Right kidney (tissue), 1 donor: ENCODE data around the gene LAD1.
A peak's percentile ranks its signal among the peaks of the same experiment; 100 is the strongest.

Experiments used
- DNase-seq: peaks from one replicate; pipeline ENCODE4 v3.0.0-alpha.2; 2016

The LAD1 gene

DNA sequence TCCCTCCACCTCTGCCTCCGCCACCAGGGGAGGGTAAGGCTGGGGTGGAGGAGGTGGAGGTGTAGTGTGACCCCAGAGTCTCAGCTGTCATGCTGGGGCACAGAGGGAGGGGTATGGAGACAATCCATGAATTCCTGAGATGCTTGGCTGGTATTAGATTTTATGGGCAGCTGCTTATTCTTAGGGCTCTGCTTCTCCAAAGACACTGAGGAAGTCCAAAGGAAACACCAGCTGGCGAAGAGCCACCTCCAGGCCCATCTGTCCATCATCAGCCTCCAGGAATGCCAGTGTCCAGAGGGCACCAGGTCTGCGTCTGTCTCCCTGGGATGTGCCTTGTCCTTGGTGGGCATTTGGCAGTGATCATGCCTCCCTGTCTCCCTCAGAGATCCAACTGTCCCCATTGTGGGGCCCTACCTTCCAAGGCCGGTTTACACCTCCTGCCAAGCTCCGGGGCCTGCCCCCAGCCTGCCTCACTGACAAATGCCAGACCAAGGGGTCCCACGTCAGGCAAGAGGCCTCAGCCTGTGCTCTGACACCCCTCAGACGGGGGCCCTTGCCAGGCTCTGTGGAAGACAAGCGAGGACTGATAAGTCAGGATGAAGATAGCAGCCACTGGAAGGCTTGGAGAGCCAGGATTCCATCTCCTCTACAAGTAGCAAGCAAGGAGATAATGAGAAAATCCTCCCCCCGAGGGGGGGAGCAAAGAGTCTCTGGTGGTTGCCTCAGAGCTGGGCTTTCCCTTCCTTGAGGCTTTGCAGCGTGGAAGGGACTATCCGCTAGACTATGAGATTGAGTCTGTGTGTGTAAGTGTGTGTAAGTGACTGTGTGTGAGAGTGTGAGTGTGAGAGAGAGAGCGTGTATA is 20.9 kb upstream of the LAD1 start:
- DNase-seq = no peak

DNA sequence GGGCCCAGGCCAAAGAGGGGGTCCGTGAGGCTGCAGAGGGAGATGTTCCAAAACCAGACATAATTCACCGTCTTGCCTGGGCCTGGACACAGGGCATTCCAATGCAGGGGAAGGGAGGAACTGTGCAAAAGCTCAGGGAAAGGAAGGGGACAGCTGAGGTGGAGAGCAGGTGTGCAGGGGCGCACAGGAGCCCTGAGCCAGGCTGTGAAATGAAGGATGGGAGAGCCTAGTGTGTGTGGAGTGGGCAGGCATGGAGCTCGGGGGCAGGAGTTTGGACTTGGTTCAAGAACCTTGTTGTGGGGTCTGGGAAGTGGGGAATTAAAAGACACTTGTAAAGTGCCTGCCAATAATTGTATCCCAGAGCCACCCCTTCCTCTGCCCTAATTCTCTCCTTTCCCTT is 20.1 kb upstream of the LAD1 start:
- no peak for DNase-seq

DNA sequence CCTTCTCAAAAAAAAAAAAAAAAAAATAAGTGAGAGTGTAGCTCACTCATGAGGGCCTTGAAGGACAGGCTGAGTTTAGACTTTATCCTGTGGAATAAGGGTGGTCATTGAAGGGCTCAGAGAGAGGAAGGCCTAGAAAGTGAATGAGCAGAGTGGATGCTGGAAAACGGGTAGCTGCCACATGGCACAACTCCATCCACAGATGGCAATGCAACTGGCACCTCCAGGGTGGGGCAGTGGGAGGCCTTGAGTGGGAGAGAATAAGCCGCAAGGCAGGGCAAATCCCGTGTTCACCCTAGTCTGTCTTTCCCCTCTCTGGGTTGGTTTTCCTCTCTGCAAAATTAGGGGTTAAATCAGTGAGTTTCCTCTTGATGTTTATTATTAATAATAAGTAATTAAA is 19.3 kb upstream of the LAD1 start:
- no peak for DNase-seq

DNA sequence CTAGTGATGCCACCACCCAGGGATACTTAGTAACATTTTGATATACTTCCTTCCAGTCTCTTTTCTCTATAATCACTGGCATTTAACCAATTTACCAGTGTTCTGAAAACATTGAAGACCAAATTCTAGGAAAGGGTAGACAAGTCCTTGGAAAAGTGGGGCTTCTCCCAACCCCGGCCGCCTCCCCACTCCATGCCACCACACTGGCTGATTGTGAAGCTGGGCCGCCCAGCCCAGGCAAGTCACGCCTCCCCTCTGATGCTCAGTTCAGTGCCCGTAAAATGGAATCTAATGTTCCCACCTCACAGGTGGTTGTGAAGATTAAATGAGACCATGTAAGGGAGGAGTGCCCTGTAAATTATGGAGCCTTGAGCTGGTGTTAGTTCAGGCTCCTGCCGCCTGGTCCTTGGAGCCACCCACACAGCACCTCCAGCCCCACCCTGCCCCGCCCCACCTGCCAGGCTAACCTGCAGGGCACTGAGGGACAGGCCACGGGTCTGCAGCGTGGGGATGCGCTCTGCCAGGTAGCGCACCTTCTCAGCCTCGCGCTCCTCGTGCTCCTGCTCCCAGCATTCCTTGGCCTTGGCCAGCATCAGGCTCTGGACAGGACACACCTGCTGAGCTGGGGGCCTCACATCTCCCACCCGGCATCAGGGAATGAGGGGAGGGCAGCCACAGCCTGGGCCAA is 15.1 kb upstream of the LAD1 start:
- DNase-seq = no peak

DNA sequence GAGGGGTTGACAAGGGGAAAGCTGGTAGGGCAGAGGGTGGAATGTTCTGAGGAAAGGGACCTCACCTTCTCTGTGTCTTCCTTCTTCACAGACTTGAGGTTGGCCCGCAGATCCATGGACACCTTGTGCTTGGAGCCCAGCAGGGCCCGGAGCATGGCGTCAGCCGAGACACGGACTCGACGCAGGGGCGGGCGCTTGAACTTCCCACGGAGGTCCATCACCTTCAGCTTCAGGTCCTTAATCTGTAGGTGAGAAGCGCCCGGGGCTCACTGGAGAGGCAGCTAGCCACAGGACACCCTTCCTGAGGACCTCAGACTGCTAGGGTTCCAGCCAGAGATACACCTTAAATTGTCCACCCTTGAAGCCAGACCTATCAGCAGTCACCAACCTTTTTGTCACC is 12.2 kb upstream of the LAD1 start:
- DNase-seq = no peak

DNA sequence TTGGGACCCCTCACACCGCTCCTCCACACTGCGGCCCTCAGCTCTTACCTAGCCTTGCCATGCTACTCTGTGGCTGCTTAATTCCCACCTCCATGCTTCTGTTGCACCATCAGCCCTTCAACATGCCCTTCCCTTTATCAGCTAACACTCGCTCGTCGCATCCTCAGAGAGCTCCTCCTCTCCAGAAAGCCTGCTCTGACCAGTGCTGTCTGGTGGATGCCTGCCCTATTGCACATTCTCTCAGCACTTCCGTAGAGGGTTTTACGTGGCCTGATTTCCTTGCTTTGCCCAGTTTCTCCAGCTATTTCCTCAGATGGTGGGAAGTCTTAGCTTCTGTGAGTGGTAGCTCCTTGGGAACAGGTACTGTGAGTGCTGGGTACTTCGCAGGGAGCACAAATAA is 10.3 kb upstream of the LAD1 start:
- DNase-seq = no peak

DNA sequence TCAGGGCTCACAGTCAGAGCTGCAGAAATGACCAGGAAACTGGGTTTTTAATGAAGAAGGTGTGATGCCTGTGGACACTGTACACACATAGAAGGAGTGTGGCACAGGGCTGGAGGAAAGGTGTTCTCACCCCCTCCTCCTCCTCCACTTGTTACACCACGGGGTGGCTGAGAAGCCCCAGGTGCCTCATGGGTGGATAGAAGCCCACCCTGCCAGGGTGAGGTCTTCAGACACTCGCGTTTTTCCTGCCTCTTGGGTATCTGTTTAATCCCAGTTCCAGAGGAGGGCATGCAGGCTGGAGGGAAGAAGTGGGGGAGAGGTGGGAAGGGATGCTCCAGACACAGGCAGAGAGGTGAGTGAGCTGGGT is 9.7 kb upstream of the LAD1 start:
- no peak for DNase-seq

DNA sequence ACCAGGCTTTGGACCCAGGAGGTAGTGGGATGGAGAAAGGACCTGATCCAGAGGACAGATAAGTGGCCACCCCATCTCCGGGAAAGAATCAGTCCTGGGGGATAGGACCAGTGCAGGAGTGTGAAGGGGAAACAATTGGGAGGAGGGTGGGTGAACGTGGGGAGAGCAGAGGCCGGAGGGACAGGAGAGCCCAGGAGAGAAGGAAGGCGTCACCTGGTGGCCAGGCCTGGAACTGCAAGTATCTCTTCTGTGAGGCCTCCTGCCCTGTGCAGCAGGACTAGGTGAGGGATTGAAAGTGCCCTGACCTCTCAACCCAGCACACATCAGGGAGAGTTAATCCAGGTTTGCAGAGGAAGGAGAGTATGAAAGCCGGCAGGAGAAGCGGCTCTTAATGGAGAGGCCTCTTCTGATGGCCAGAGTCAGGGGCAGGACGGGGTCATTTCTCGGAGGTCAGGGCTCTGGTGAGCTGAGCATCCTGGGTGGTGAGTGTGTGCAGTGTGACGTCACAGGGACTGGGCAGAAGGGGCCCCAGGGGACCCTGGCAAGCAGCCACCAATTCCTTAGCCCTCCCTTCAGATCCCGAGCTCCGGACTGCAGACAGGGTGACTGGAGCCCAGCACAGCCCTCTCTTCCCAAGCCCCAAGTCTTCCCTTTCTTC is 9.2 kb upstream of the LAD1 start:
- DNase-seq = peak; percentile 73

DNA sequence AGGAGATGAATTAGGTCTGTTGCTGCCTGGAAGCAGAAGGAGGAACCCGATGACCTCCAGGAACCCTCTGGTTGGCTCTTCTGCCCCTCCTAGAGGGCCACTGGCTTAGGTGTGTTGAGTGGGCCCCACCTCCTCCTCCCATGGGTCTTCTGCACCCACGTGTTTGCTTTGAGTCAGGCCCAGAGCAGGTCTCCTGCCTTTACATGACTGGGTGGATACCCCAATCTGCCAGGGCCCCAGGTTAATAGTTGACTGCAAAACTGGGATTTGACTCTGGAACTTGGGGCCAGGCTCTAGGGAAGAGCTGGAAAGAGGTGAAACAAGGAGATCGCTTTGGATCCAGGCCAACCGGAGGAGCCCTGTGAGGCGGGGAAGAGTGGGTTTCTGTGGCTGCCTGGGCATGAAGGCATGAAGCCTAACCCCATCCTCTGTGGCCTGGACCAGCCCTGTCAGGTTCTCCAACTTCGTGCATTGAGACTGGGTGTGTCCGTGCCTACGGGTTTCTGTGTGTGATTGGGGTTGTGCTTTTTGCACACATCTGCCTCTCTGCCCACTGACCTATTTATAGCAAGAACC is 7.8 kb upstream of the LAD1 start:
- DNase-seq = no peak

DNA sequence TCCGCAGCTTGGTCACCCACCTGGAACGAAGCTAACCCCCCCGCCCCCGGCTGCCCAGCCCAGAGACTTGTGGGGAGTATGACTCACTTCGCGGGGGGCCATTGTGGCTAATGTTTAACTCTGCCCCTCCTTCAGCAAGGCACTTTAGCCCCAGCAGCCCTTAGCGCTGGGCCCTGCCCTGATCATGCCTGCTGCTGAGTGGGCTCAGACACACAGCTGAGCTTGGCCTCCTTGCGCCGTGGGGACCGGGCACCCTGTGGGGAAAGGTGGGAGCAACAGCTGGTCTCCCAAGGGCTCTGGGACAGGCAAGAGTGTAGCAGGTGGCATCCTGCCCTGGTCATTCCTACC is 6.3 kb upstream of the LAD1 start:
- peak; percentile 50 for DNase-seq

DNA sequence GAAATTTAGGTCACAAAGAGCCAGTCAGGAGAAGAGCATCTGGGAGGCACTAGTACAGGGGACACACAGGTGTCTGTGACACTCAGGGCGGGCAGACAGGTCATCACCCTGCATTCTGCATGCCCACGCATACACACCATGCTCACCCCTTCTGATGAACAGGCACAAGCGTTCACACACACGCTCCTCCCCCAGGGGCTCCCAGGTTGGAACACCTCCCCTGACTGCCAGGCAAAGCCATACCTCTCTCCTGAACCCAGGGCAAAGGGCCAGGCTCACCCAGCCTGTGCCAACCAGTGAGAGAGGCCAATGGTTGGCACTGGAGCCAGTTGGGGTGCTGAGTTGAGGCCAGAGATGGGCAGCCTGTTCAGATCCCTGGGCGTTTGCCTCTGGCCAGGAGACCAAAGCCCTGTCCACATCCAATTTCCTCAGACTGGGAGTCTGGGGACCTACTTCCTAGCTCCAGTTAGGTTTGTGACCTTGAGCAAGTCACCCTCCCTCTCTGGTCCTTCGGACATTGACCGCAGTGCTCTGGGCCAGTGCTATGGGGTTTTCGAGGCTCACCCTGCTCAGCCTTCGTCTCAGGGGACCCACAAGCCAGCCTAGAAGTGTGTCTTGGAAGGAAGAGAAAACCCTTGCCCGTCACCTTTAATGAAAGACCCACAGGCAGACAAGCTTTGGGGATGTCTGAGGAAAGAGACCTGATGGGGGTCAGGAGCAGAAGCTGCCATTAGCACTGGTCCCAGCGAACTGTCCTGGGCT is 5.8 kb upstream of the LAD1 start:
- DNase-seq = peak; percentile 46

DNA sequence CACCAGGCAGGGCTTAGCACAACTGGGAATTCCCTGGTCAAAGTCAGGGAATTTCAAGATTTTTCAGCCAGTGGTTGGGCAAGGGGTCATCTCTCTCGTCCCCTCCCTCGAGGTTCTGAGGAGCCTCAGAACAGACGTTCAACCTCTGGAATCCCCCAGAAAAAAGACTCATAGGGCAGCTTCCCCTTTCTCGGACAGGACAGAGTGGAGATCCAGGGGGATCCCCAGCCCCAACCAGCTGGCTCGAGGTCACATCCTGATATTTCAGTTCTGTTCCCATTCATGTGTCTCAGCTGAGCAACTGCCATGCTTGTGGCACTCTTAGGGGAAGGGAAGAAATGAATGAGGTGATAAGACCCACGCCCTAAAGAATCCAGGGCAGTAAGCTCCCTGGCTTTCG is 4.9 kb upstream of the LAD1 start:
- DNase-seq = no peak

DNA sequence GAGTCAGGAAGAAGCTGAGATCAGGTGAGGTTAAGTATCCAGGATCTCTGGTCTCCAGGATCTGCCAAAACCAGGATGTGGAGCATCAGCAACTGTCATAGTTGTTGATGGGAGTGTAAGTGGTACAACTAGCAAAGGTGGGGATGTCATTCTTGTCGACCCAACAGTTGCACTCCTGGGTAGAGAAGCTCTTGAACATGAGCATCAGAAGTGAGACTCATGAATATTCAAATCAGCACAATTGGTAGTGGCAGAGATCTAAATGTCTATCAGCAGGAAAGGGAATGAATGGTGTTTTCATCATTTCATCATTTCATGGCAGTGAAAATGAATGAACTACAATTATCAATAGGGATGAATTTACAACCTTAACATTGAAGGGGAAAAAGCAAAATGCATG is 4.2 kb upstream of the LAD1 start:
- no peak for DNase-seq

DNA sequence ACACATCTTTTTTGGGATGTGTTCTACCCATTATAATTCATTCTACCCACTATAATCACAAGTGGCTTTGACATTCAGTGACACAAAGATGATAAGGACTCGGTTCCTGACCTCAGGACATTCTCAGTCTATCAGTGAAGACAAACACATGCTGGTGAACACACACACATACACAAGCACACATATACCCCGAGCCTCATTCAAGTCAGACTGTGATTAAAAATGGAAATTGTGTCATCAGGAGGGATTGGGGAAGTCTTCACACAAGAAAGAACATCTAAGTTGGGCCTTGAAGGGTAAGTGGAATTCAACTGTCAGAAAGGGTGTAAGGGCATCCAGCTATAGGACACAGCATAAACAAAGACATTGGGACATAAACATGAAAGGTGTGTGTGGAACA is 2.6 kb upstream of the LAD1 start:
- no peak for DNase-seq

DNA sequence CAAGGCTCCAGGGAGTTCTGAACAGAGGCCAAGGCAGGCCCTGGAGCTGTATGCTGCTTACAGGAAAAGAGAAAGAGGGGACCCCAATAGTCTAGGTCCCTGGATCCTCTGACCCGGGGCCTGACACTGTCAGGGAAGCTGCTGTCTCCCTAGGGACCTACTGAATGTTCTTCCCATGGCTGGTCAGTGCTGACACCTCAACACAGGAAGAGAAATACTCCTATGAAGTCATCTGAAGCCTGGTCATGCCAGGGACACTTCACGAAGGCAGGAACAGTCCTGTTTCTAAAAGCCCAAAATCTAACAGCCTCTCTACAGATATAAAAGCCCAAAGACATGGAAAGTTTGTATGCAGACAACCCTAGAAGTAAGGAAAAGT is 1.7 kb upstream of the LAD1 start:
- no peak for DNase-seq

DNA sequence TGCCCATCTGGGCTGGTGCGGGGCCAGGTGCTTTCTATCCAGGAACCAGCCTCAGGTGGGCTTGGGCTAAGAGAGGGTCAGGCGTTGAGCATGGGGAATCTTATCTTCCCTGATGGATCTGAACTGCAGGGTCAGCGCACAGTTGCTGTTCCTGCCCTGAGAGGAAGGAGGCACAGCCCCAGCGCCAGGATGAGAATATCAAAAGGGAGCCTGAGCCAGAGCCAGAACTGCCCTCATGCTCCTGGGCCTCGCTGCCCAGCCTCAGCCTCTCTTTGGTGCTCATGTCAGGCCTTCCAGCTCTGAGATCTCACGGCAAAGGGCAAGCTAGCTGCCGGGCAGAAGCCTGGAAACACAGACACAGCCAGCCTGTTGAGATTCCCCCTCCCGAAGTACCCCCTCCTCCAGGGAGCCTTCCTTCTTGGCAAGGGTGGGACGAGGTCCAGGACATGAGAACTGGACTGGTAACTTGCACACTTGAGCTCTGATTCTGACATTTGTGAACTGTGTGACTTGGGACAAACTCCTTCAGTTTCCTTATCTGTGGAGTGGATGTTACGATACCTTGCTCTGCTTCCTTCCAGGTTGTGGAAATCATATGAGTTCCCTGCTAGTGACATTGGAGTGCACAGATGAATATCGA is 1.2 kb upstream of the LAD1 start:
- no peak for DNase-seq

DNA sequence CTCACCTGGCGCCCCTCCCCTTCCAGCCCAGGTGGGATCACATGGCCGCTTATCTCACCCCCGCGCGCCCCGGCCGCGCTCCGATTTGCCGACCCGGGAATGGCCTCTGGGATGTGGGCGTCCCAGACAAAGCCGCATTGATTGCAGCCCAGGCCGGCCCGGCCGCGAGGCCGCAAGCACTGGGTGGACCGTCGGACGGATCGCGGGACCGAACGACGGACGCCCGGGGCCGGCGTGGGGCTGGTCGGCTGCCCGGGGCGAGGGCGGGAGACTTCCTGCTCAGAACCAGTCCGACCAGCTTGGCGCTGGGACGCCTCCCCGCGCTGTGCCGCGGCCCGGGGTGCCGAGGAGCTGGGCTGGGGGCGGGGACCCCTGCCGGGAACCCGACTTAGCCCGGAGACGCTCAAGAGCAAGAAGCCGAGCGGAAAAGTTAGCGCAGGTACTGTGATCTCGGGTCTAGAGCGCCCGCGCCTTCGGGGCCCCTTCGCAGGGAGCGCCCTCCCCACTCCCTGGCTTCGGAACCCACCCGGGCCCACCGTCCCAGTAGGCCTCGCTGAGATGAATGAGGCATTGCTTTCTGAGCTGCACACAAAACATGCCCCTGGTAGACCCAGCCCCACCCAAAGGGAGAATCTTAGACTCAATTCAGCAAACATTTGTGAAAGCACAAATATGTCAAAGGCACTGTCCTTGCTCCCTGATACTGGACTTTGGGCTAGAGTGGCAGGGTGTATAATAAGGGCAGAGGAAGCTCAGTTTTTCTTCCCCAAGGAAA is 415 bp upstream of the LAD1 start:
- peak; percentile 79 for DNase-seq

DNA sequence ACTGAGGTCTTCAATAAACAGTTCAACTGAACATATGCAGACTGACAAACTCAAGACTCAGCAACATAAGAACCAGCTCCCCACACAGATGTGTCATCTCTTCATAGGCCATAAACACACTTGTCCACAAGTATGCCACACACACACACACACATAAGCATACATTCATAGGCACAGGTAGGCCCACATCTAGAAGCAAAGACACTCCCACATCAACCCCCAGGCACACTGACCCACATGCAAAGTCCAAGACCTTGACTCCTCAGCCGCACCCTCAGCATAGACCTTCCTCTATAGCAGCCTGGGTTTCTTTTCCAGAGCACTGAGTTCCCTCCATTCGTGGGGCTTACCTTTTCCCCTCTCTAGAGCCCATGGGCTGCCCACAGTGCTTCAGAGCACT is 1.4 kb downstream of the LAD1 start:
- DNase-seq = no peak

DNA sequence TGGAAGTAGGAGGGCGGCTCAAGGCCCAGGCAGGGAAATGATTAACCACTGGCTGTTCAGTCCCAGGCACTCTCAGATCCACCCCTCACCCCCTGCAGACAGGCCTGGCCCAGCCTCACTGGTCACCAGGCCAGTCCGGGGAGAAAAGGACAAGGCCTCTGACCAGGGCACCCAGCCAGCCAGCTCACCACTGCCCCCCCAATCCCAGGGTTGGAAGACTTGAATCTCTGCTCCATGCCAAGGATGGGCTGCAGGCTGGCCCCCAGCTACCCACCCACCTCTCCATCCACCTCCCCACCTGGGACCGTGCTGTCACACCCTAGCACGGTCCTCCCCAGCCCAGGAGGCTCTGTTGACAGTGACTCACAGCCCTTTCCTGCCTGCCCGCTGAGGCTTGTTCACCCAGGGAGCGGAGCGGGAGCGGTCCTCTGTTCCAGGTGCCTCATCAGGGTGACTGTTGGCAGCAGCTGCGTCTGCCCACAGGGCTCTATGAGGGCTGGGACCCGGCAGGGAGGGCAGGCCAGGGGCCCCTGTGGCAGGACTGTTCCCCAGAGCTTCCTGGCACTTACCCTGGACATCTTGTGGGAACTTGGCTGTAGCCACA is 2.2 kb downstream of the LAD1 start:
- peak; percentile 43 for DNase-seq

DNA sequence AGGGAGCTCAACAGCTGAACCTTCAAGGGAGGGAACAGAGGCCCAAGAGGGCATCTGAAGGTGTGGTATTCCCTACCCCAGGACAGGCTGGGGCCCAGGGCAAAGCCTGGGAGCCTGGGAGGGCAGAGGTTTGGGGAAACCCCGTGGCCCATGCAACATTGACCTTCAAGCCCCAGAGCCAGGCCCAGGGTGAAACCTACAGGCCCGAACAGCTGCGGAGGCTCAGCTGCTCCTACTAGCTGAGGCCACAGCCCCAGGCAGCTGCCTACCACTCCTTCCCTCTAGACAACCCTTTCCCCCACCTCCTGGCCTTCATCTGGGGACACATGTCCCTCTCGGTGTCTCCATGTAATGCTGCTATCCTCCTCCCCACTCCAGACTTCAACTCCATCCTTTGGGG is 3.2 kb downstream of the LAD1 start:
- no peak for DNase-seq

DNA sequence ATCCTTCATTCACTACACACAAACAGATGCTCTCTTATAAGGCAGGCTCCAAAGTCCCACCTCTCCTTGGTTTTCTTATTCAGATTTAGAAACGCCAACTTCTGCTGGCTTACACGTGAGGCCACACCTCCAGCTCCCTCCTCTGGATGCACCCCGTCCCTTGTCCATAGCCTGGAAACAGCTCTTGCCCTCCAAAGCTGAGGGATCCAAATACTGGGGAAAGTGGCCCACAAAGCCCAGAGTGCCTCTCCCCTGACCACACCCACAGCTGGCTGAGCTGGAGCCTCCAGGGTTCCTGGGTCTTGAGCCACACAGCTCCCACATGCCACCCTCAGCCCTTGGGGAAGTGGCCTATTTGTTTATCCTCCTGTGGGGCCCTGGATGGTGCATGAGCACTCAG is 4.5 kb downstream of the LAD1 start:
- no peak for DNase-seq
